Measurements from ENCODE around the gene SFMBT2.

SFMBT2 gene

GRCh38 chr10:7293378-7293920 is 117.4 kb downstream of the SFMBT2 start:
- no peak for DNase-seq

GRCh38 chr10:7291487-7292270 is 119.2 kb downstream of the SFMBT2 start:
- DNase-seq = no peak

DNA sequence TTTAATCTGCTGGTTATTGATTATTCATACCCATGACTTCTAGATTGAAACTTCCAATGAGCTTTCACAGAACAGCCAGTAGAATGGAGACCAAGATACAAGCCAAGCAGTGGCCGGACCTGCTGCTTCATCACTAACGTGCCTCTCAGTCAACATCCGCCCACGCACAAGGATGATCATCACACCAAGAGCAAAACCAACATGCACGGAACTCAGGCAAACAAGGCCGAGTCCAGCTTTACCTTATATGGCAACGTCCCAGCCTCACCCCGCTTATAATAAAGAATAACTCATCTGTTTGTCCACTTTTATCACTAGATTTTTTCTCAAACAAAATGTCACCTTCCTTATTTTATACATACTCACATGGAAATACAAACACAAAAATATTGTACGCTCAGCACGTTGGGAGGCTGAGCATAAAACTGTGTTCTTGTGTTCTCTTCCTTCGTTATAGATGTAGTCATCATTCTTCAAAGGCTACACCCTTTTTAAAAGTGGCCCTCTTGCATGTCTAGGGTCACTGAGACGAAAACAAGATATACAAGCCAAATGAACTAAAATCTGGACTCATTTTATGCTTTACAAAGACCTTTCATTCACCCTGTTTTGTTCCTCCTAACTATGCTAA is 122.7 kb downstream of the SFMBT2 start:
- DNase-seq = no peak

DNA sequence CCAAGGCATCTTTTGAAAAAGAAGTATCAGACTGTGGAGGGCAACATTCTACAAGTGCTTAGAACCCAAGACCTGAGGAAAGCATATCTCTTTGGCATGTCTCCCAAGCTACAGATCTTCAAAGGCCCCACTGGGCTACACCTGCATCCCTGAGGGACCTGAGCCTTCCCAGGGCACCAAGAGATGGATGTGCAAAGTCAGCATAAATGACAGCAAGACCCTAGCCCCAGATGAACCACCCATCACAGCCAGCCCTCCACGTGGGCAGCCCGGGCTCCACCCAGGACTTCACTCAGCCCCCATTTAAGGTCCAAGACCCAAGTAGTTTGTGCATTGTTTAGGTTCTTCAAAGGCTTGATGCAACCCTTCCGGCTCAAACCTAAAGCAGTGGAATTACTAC is 123.5 kb downstream of the SFMBT2 start:
- DNase-seq = no peak

DNA sequence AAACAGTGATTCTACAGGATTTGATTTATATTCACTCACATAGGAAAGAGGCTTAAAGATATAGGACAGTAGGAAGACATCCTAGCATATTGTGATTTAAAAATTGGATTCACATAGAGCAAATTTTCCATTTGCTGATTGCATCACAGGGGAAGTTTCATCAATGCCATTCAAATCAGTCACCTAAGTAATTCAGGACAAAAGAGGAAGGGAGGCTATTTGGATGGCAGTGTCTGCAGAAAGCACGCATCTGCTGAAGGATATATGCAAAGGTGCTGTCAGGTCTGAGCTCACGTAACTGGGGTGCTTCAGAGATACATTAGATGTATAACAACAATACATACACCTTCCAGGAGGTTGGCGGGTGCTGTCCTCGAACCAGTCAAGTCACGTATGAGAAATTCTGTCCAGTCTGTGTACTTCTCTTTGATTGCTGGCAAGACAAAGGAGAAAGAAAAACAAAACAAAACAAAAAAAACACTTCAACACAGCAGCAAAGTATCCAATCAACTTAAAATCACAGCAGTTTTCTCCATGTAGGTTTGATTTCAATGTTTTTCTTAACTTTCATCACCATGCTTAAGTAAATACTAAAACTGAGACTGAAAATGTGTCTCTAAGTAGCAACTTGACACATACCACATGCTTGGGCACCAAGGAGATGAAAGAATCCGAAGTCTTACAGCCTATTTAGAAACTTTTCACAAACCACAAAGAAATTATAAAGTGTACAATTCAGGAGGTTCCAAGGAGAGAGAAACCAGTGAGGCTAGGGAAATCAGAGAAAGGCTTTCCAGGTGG is 125.1 kb downstream of the SFMBT2 start:
- DNase-seq = no peak

DNA sequence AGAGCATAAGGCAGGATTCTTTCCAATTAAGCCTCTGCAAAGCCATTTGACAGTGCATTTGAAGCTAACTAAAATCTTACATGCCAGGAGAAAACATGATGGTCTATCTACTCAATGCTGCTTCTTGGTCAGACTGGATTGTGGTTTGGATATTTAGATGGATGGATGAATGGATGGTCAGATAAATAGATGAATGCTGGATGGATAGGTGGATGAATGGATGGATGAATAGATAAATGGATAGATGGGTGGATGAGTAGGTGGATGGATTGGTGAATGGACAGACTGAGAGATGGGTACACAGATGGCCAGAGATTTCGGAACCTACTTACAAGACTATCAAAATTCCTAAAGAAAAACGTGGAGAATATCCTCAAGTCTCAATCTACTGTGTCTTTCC is 127.6 kb downstream of the SFMBT2 start:
- DNase-seq = no peak

GRCh38 chr10:7282457-7282856 is 128.4 kb downstream of the SFMBT2 start:
- no peak for DNase-seq

DNA sequence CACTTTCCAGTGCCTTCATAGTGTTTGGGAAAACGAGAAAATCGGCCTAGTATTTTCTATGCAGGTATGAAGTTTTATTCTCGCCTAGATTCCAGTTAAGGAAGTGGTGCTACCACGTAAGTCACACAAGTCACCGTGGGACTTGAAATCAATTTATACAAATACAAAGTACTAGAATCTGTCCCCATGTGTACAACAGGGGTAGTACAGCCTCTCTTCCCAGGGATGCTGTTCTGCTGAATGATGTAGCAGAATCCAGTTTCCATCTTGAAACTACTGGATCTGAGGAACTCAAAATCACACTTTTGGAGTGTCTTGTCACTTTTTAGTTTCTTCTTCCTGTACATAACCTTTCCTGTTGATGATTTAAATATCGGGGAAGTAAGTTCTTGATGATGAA is 129.4 kb downstream of the SFMBT2 start:
- no peak for DNase-seq

DNA sequence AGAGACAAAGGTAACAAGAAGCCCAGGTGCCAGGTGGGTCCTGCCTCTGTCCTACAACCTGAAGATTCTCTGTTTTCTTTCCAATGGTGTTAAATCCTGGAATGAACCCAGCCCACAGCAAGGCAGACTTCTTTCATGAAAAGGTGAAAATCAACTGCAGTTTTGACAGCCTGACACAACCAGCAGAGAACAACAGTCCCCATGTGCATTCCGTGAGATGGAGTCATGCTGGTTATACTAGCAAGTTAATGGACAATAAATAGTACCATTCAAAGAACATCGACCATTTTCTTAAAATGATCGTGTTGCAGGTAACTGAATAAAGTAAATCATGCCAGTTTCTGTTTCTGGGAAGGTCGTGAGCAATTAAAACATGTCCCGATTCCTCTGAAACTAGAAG is 131.5 kb downstream of the SFMBT2 start:
- no peak for DNase-seq

DNA sequence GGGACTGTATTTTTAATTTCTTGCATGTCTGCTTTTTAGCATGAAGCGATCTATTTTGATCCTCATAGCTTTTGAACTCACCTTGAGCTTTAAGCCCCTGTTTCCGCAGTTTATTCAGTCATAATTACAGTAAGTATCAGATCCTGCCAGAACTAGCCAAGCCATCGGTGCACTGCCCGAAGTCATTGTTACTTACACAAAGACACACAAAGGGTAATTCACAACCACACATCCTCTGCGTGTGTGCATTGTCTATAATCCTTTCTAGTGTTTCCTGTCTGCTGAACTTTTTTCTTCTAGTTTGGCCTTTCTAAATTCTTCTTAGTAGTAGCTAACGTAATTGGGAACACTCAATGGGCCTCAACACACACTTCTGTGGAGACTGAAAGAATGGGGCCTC is 133.0 kb downstream of the SFMBT2 start:
- DNase-seq = no peak

- no peak for DNase-seq
Measured at GRCh38 chr10:7277432-7277831, 133.4 kb downstream of the SFMBT2 start.

DNA sequence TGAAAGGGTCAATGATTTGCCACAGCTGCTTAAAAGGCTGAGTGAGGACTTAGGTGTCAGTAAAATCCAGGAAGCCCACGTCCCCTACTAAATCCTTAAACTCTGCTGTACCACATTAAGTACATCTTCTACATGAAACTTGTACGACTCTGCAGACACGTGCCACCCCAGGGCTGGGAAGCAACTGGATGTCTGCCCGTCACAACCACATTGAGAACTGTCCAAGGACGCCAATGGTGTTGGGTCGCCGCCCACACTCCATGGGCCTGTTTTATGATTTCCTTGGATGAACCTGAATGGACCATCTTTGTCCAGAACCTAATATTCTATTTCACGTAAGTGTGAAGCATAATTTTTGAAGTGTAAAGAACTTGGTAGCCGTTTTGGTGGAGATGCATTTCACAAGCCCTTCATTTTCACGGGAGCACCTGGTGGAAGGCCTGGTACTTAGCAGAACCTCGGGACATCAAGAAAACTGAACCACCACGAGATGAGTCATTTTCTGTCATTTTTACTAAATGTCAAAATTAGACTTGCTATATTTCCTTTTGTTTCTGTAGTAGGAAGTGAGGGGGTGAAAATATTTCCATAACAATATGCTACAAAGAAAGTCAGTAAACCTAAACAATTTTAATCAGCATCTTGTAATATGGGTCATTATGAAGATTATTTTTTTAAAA is 134.9 kb downstream of the SFMBT2 start:
- no peak for DNase-seq

- no peak for DNase-seq
Measured at GRCh38 chr10:7274293-7274692, 136.5 kb downstream of the SFMBT2 start.

DNA sequence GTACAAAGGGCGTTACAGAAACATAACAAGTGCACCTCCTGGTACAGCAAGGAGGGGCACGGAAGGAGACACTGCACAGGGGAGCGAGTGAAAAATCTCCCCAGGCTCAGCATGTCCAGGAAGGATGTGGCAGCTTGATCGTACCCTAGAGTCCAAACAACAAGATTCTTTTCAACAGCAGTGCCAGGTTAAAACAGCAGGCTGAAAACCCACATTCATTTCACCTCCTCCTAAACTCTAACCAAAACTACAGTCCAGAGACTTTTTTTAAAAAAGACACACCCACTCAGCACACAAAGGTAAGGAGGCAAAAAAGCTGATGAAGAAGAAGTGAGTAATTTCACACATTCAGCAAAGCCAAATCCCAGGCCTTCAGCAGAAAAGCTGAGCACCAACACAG is 138.8 kb downstream of the SFMBT2 start:
- DNase-seq = no peak

- no peak for DNase-seq
Measured at GRCh38 chr10:7269988-7270387, 140.8 kb downstream of the SFMBT2 start.

DNA sequence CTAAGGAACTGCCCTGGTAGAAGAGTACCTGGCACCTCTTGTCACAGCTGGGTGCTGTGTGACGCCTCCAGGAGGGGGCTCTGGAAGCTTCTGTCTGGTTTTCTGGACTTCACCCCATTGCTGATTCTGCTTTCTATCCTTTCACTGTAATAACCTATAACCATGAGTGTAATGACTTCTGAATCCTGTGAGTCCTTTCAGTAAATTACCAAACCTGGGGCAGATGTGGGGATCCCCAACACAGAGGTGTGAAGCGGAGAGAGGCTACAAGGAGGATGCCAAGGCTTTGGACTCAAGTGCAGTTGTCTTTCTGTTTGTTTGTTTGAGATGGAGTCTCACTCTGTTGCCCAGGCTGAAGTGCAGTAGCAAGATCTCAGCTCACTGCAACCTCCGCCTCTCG is 143.7 kb downstream of the SFMBT2 start:
- no peak for DNase-seq

- DNase-seq = no peak
Measured at GRCh38 chr10:7265396-7266123, 145.3 kb downstream of the SFMBT2 start.

- DNase-seq = no peak
Measured at GRCh38 chr10:7264313-7264756, 146.5 kb downstream of the SFMBT2 start.

DNA sequence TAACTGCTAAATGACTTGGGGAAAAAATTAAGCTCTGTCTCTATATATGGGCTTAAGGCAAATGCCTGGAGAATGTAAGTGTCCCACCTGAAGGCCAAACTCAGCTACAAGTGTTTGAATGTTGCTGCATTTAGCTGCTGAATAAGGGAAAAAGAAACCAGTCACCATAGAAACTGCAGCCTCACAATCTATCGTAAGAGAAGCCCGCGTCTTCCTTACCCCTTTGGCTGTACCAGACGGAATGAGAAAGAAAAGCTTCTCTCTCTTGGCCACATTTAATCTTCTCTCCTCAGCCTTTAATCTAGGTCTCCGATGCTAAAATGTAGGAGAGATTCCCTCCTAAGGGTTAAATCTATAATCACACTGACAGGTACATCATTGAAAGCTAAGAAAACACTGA is 147.2 kb downstream of the SFMBT2 start:
- DNase-seq = no peak

DNA sequence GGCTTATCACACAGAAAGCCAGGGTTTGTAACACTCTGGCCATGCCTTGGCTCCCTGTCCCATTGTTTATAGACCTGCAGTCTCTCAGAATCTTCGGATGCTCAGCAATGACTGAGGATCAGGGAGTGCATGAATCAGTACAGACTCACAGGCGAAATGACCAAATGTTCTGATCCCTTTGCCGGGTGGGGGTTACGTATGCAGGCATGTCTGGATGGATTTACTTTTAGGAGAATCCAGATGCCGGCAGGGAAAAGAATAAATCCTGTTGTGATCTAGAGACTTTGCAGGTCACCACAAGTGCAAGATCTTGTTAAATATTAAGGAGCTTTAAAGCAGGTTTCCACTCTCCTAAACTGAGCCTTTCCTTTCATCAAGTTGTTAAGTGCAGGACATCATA is 149.5 kb downstream of the SFMBT2 start:
- DNase-seq = no peak

GRCh38 chr10:7260912-7261311 is 149.9 kb downstream of the SFMBT2 start:
- no peak for DNase-seq

GRCh38 chr10:7260412-7260900 is 150.4 kb downstream of the SFMBT2 start:
- DNase-seq = no peak
